ENCODE measurements around the gene TTC21B.

DNA sequence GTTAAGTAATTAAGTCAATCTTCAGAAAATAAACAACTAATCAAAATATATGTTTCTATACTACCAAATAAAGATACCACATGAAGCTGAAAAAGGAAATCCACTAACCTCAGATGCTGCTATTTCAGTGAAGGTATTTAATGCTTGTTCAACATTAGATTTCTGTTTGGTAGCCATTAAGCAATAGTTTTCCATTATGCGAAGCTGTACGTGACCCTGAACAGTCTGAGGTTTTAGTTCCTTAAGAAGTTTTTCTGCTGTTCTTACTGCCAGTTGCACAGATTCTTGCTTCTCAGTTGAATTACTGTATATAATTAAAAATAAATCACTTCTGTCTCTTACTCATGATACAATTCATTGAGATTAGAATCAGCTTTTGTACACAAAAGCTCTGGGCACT is 65.4 kb downstream of the TTC21B start:
- no peak for TF ChIP-seq POLR2A (IDR thresholded peaks at IDR 0.05)
- TF ChIP-seq, protein P1, sequence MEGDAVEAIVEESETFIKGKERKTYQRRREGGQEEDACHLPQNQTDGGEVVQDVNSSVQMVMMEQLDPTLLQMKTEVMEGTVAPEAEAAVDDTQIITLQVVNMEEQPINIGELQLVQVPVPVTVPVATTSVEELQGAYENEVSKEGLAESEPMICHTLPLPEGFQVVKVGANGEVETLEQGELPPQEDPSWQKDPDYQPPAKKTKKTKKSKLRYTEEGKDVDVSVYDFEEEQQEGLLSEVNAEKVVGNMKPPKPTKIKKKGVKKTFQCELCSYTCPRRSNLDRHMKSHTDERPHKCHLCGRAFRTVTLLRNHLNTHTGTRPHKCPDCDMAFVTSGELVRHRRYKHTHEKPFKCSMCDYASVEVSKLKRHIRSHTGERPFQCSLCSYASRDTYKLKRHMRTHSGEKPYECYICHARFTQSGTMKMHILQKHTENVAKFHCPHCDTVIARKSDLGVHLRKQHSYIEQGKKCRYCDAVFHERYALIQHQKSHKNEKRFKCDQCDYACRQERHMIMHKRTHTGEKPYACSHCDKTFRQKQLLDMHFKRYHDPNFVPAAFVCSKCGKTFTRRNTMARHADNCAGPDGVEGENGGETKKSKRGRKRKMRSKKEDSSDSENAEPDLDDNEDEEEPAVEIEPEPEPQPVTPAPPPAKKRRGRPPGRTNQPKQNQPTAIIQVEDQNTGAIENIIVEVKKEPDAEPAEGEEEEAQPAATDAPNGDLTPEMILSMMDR (IDR thresholded peaks at IDR 0.05) = no peak
